ENCODE measurements around the gene CADPS.

The CADPS gene

GRCh38 chr3:62481962-62482361, 393.3 kb downstream of the CADPS start:
- no peak for DNase-seq

GRCh38 chr3:62480056-62480455, 395.2 kb downstream of the CADPS start:
- DNase-seq = no peak

GRCh38 chr3:62479326-62479725, 395.9 kb downstream of the CADPS start:
- no peak for DNase-seq

GRCh38 chr3:62475306-62475705, 399.9 kb downstream of the CADPS start:
- no peak for DNase-seq

- no peak for DNase-seq
Observed at GRCh38 chr3:62467966-62468722, 407.1 kb downstream of the CADPS start.

- no peak for DNase-seq
Observed at GRCh38 chr3:62462788-62463187, 412.4 kb downstream of the CADPS start.

GRCh38 chr3:62462104-62462762, 413.0 kb downstream of the CADPS start:
- no peak for DNase-seq

GRCh38 chr3:62454916-62455315, 420.3 kb downstream of the CADPS start:
- DNase-seq = no peak

GRCh38 chr3:62453448-62453847, 421.8 kb downstream of the CADPS start:
- DNase-seq = no peak

GRCh38 chr3:62451211-62451887, 423.9 kb downstream of the CADPS start:
- DNase-seq = no peak

GRCh38 chr3:62446337-62446940, 428.8 kb downstream of the CADPS start:
- no peak for DNase-seq

- no peak for DNase-seq
Observed at GRCh38 chr3:62445275-62445674, 429.9 kb downstream of the CADPS start.

GRCh38 chr3:62439978-62440377, 435.2 kb downstream of the CADPS start:
- DNase-seq = no peak

- no peak for DNase-seq
Observed at GRCh38 chr3:62439176-62439813, 435.9 kb downstream of the CADPS start.

GRCh38 chr3:62436785-62437184, 438.4 kb downstream of the CADPS start:
- no peak for DNase-seq

GRCh38 chr3:62433396-62433795, 441.8 kb downstream of the CADPS start:
- no peak for DNase-seq

- no peak for DNase-seq
Observed at GRCh38 chr3:62421207-62421606, 454.0 kb downstream of the CADPS start.

- DNase-seq = no peak
Observed at GRCh38 chr3:62416144-62416543, 459.1 kb downstream of the CADPS start.

GRCh38 chr3:62415312-62415801, 459.9 kb downstream of the CADPS start:
- DNase-seq = no peak

GRCh38 chr3:62414786-62415185, 460.4 kb downstream of the CADPS start:
- DNase-seq = no peak

GRCh38 chr3:62413687-62414086, 461.5 kb downstream of the CADPS start:
- no peak for DNase-seq

- DNase-seq = no peak
Observed at GRCh38 chr3:62406945-62407344, 468.3 kb downstream of the CADPS start.

- DNase-seq = no peak
Observed at GRCh38 chr3:62405566-62405965, 469.6 kb downstream of the CADPS start.
